HG02970 (cell line): Measurements from ENCODE around the gene TTC16.

Source experiments
- ATAC-seq: cut with Tn5 transposase; IDR thresholded peaks from one replicate; pipeline ENCODE4 v1.9.1; 2021; ENCODE audit warnings: mild to moderate bottlenecking, moderate library complexity, moderate number of reproducible peaks; ENCODE audit not compliant: unreplicated experiment, low FRiP score

The TTC16 gene

DNA sequence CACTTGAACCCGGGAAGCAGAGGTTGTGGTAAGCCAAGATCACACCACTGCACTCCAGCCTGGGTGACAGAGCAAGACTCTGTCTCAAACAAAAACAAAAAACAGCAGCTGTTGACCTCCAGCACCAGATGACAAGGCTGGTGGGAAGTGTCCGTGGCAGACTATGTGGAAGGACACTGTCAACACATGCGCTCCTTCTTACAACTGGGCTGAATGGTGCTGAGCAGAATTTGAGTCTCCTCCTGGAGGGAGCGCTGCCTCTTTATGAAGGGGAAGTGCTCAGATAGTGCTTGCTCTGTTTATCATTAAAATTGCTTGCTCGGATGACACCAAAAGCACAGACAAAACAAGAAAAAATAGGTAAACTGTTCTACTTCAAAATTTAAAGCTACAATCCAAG lies 18.3 kb upstream of the TTC16 start:
- ATAC-seq: no peak

DNA sequence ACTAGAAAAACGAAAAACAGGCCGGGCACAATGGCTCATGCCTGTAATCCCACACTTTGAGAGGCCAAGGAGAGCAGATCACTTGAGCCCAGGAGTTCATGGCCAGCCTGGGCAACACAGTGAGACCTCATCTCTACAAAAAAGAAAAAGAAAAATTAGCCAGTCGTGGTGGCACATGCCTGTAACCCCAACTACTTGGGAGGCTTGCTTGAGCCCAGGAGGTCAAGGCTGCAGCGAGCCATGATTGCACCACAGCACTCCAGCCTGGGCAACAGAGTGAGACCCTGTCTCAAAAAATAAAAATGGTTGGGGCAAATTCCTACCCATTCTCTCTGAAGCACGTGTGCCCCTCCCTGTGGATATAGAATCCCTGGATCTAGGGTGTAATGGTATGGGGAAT lies 17.5 kb upstream of the TTC16 start:
- no peak for ATAC-seq

DNA sequence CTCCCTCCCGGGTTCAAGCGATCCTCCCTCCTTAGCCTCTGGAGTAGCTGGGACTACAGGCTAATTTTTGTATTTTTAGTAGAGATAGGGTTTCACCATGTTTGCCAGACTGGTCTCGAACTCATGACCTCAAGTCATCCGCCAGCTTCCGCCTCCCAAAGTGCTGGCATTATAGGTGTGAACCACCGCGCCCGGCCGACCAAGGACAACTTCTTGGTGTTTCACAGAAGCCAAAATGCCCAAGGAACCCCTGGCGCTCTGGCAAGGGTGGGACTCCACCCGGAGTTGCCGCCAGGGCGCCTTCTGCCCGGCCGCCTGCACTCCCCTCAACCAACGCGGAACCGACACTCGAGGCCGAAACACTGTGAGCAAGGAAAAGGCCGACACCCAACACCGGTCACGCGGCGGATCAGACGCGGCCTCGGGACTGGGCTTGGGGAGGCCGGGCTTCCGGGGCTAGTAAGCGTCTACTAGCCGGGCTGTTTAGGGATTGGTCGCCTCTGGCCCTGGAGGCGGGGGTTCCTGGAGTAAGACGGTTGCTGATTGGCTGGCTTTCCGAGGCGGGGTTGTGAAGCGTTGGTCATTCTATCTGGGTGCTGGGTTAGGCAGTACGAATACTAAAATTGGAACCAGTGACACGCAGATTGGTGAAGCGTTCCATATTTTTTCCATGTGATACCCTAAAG lies 16.8 kb upstream of the TTC16 start:
- no peak for ATAC-seq

DNA sequence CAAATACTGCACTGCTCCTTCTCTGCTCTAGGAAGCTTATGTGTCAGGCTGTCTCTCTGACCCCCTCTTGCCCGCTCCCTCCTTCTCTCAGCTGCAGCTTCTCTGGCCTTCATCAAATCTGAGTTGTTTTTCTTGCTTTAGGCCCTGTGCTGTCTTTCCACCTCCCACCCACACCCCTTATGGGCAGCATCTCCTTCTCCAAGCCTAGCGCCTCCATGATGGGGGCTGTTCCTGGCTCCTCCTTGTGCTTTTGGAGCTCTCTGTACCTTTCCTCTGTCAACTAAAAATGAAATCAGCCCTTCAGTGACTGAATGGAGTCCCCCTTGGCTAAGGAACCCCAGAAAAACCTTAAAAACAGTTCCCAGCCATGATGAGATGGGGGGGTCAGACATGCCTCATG lies 15.7 kb upstream of the TTC16 start:
- ATAC-seq: no peak

DNA sequence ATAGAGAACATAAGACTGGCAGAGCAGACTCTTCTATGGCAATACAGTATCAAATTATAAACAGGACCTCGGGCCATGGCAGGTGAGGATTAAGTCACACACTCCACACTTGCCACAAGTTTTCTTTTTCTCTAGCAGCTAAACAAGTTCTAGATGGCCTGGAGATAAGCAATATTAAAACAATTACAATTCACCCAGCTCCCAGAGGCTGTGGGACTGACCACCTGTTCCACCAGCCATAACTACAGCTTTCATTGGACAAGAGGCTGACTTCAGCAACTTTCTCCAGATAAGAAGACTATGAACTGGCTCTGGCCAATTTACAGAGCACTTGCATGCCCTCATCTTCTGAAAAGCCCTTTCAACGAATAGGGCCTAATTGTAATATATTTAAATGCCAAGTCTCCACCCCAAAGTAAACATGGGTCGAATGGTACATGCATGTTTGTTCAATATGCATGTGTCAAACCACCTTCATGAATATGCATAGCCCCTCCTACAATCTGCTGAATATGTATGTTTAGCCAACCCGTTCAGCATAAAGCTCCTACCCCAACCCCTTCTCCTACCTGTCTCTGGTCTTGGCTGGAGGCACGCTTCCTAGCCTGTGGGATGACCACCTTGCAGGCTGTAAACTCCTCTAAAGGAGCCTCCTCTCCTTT lies 15.2 kb upstream of the TTC16 start:
- no peak for ATAC-seq

DNA sequence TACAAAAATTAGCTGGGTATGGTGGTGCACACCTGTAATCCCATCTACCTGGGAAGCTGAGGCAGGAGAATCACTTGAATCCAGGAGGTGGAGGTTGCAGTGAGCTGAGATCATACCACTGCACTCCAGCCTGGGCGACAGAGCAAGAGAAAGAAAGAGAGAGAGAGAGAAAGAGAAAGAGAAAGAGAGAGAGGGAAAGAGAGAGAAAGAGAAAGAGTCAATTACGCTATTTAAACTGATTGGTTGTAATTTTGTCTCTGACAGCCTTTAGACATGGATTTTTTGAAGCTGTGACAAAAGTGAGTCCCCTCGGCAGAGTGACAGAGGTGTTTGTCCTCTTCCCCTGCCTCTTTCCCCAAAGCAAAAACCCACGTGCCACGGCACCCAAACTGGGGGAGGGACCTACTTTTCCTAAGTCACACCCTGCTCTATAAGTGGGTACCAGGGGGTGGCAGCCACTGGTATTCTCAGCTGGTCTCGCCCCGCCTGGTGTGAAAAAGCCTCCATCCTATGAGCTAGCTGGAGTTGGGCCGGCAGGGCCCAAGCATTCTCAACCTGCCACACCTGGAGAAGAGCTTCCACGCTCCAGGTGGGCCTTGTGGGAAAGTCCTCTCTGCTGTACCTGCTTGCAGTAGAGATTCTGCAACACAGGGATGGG lies 12.5 kb upstream of the TTC16 start:
- ATAC-seq: no peak

DNA sequence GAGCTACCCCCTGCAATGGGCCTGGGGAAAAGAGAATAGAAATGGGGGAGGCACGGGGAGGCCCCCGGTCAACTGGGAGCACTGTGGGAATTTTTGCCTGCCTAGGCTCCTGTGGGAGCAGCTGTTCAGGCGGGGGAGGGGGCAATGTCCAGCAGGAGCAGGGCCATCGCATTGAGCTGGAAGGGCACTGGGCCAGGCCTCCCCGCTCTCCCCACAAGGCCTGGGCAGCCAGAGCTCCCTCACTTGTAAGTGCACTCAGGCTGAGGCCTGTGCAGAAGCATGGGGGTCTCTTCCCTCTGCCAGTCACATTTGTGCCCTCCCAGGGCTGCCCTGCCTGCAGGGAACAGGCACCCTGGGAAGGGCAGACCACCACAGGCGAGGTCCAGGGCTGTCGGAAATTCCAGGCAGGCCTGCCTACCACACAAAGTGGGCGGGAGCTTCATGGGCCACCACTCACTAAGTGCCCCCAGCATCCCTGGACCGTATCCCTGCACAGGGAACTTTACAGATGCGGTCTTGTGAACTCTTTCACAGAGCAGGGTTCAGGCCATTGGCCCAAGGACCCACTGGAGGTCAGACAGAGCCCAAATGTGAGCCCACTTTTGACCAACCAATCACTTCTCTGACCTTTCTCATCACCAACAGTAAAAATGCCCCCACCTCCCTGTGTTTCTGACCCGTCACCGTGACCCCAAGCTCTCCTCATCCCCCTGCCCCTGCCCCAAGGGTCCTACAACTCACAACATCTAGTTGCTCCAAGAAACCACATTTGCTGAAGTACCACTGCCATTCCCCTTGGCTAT lies 10.1 kb upstream of the TTC16 start:
- no peak for ATAC-seq

DNA sequence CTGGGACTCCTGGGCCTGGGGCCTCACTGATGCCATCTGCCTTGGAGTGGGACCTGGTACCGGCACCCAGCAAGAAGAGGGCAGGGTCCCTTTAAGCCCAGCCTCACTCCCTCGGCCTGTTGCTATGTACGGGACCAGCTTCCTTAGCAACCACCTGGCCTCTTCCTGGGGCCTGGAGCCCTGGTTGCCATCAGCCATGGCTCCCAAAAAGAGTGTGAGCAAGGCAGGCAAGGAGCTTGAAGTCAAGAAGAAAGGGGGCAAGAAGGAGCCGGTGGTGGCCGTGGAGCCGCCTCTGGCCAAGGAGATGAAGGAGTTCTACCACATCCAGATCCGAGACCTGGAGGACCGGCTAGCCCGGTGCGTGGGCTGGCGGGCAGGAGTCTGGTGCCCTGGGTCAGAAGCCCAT lies 9.0 kb upstream of the TTC16 start, which contains the start of gene CFAP157:
CFAP157 (plus strand) TSS at position 153 of the 406 bp plus-strand sequence; CDS start at position 197, 44 bp downstream.
- no peak for ATAC-seq

DNA sequence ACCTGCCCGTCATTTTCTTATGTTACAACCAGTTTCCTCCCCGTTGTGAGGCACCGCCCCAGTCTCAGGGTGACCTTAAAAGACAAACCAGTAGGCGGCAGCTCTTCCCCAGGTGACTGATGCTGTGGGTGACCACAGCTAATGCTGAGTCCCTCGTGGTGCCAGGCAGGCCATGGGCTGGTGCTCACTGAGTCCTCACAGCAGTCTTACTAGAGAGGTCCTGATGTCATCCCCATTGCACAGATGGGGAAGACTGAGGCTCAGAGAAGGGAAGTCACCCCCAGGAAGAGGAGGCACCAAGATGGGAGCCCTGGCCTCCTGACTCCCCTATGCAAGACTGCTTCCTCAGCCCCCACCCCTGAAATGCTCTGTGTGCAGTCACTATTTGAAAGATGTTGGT lies 8.1 kb upstream of the TTC16 start:
- ATAC-seq: no peak

DNA sequence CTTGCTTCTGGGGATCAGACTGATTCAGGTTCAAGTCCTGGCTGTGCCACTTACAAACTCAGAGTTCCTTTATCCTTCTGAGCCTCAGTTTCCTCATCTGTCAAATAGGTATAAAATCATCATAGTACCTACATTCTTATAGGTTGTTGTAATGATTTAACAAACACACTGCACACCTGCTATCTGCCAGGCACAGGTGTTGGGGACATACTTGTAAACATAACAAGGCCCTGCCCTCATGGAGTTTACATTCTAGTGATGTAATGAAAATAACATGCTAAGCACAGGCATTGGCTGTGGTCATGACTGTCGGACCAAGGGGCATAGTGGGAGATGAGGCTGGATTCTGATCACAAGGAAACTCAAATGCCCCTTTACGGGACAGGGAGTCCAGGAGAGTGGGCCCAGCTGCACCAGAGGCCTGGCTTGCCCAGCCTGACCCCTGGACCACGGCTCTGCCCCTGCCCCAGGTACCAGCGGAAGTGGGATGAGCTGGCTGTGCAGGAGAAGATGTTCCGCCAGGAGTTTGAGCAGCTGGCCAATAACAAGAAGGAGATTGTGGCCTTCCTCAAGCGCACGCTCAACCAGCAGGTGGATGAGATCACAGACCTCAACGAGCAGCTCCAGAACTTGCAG lies 6.8 kb upstream of the TTC16 start:
- ATAC-seq: no peak

DNA sequence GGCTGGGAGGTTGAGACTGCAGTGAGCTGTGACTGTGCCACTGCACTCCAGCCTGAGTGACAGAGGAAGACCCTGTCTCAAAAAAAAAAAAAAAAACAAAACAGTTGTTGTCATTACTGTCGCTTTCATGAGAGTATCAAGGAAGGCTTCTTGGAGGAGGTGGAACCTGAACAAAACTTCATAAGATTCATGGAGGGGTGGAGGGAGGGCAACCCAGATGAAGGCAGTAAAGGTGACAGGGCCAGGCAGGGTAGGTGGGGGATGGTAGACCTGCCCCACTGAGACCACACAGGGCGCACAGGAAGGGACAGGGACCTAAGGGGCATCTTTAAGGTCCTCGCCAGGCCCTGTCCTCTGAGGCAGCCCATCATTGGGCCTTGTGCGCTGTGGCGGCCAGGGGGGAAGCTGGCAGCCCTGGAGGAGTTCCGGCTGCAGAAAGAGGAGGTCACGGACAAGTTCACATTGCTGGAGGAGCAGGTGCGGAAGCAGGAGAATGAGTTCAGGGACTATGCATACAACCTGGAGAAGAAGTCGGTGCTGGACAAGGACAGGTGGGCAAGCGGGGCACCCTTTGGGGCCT lies 5.6 kb upstream of the TTC16 start:
- ATAC-seq: no peak

DNA sequence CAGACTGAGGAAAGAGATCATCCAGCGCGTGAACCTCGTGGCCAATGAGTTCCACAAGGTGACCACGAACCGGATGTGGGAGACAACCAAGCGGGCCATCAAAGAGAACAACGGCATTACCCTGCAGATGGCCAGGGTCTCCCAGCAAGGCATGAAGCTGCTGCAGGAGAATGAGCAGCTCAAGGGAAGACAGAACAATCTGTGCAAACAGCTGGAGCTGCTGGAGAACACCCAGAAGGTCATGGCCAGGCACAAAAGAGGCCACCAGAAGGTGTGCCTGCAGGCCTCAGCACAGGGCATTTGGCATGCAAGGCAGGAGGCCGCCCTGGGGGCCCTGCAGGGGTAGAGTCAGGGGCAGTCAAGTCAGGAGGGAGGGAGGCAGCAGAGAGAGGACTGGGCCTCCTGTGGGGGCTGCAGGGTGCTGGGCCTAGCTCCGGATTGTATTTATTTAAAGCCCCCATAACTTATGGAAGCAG lies 4.6 kb upstream of the TTC16 start:
- no peak for ATAC-seq

DNA sequence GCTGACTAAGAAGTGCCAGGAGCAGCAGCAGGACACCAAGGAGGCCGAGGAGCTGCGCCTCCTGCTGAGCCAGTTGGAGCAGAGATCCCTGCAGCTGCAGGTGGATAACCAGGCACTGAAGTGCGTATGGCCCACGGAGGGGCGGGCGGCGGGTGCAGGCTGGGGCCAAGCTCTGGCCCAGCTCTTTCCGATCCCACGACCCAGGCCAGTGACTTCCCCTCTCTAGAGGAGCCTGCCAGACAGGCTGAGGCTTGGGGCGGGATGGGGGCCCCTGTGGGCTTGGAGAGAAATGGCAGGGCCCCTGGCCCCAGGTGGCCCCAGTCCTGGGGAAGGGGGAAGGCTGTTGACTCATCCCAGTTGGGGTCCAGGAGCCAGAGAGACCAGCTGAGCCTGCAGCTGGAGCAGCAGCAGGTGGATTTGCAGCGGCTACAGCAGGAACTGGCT lies 4.0 kb upstream of the TTC16 start:
- ATAC-seq: no peak

DNA sequence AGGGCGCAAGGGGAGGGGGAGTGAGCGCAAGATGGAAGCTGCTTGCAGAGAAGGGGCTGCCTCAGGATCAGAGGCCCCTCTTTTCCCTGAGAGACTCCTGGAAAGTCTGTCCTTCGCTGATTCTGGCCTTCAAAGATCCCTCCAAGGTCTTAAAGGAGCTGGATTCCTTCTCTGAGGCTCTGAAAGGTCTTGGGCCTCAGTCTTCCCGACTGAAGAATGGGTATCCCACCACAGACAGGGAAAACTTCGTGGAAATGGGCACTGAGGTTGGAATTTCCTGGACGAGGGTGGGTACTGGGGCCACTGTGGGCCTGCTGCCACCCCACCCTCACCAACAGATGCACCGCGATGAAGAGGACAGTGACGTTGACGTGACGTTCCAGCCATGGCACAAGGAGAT lies 3.5 kb upstream of the TTC16 start:
- no peak for ATAC-seq

DNA sequence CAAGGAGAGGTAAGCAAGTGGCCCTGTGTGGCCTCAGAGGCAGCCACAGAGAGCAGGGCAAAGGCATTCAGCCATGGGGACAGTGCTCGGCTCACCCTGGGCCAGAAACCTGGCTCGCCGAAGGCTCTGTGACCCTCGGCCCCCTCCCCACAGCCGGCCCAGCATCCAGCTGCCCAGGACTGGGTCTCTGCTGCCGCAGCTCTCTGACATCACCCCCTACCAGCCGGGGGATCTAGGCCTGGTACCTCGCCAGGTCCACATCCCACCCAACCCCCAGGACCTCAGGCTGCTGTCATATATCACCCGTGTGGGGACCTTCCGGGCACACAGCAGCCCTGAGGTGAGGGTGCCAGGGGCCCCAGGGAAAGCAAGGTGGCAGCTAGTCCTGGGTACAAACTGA lies 3.0 kb upstream of the TTC16 start:
- ATAC-seq: no peak

DNA sequence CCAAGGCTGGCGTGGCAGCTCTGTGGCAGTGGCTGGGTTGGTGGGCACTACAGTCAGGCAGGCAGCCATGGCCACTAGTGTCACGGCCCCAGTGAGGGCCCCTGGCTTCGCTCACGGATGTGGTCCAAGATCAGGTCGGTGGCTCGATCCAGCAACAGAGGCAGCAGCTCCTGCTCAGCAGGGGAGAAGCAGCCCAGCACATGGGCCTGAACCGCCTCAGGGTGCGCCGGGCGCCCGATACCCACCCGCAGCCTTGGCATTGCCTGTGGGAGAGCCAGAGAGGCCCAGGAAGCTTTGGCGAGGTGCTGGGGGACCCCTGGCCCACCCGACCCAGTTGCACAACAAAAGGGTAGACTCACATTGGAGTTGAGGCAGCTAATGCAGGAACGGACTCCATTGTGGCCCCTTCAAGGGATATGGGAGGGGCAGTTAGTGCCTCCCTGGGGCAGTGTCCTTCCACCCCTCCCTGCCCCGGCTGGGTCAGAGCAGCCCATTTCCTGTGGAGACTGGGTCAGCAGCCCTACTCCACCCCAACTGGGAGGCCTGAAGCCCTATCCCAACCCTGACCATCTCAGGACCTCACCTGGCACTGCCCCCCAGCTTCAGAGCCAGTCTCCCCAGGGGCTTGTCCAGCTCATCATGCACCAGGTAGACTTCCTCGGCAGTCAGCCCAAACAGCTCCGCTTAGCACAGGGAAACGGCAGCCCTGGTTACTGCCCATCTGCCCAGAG lies 1.7 kb upstream of the TTC16 start:
- no peak for ATAC-seq

DNA sequence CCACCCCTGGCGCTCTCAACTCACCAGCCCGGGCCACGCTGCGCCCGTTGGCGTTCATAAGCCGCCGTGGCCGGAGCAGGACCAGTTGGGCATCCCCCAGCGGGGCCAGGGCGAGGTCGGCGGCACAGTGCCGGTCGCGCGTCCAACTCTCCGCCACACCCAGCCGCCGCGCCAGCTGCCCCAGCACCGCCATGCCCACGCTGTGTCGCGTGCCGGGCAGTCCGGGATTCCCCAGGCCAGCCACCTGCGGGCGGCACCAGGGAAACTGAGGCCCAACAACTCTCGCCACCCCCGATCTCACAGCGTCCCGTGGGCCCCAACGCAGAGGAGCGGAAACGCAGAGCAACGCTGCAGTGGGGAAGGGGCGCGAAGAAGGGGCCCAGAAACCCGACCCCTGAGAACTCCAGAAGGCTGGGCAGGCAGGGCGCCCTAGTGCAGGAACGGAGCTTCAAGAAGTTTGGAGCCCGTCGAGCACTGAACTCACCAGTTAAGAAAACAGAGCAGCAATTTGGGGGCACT lies 869 bp upstream of the TTC16 start:
- ATAC-seq: peak; percentile 3

DNA sequence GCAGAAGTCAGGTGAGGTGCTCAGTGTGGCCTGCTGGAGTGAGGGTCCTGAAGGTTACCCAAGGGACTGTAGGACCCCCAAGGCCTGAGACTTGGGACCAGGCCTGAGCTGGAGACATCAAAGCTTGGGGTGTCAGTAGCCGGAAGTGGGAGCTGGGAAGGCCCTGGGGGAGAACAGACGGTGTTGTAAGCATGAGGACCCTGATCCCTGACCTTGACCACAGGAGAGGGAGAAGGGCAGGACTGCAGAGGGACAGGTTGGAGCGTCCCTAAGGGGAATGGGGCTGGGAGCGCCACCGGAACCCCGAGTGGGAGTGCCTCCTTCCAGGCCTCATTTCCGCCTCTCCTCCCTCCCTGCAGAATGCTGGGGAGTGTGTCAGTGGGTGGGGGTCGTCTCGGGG lies 533 bp downstream of the TTC16 start:
- no peak for ATAC-seq

DNA sequence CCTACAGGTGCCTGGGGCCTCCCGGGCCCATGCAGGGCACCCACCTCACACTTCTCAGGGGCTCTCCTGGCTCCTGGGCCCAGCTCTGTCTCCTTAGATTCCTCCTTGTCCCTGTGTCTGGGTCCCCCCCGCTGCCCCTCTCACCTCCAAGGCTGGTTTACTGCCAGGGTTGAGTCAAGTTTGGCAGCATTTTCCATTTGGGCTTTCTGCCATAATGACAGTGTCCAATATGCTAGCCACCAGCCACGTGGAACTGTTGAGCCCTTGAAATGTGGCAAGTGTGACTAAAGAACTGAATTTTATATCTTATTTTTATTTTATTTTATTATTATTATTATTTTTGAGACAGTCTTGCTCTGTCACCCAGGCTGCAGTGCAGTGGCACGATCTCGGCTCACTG lies 1.9 kb downstream of the TTC16 start:
- ATAC-seq: no peak
